ENCODE data around the gene CMPK2. TPM values are rescaled to one million over a fixed set of nuclear protein-coding genes. Genes with fewer than 3 reads are reported as not detected.

CMPK2 gene
- total and polyA plus RNA-seq, 9 of the 15 experiments (the other 6 are each of a cell fraction or from before 2014, with no cell fraction given): 2.6 to 10.5 (median 5.0) TPM

DNA sequence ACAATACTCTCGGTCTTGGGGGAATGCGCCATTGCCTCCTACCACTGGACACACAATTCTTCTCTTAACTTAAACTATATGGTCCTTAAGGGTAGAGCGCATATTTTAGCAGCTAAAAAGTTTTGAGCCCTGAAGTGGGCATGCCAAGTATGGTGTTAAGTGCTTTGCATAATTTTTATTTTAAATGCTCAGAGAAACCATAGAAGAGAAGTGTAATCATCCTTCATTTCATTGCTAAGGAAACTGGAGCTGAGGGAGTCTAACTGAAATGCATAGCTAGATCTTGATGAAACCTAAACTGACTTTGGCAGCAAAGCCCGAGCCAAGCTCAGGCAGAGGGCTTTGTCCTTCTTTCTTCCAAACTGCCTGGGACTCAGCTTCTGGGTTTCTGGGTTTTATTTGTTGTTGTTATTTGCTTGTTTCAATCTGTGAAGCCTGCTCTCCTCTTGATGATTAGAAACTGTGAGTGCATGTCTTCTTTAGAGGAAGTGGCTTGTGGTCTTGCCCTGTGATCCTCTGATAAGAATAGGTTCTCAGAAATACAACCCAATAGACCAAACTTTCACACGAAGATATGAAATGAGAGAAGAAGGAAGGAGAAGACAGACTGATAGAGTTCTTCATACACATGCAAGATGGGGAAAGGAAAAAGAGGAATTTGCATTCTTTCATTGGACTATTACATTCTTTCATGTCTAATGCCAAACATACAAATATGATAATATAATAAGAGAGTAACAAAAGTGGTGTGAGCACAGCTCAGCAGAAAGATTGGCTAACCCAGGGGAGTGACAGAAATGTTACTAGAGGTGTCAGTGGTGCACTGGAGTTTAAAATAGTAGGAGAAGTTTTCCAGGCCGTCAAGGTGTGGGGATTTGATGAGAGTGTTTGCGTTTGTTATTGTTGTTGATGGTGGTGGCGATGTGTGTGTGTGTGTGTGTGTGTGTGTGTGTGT is 44.0 kb upstream of the CMPK2 start (continued):
- TF ChIP-seq, protein P1, sequence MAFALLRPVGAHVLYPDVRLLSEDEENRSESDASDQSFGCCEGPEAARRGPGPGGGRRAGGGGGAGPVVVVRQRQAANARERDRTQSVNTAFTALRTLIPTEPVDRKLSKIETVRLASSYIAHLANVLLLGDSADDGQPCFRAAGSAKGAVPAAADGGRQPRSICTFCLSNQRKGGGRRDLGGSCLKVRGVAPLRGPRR (CRISPR knock-in tag; IDR thresholded peaks at IDR 0.05): no peak
- TF ChIP-seq ZC3H4 (CRISPR knock-in tag; IDR thresholded peaks at IDR 0.05; ENCODE audit: borderline replicate concordance): no peak
- no peak; the same call in 1 of the 2 replicates for TF ChIP-seq ZNF589 (CRISPR knock-in tag; IDR thresholded peaks at IDR 0.05; ENCODE audit: low read depth)
- TF ChIP-seq, protein P2, sequence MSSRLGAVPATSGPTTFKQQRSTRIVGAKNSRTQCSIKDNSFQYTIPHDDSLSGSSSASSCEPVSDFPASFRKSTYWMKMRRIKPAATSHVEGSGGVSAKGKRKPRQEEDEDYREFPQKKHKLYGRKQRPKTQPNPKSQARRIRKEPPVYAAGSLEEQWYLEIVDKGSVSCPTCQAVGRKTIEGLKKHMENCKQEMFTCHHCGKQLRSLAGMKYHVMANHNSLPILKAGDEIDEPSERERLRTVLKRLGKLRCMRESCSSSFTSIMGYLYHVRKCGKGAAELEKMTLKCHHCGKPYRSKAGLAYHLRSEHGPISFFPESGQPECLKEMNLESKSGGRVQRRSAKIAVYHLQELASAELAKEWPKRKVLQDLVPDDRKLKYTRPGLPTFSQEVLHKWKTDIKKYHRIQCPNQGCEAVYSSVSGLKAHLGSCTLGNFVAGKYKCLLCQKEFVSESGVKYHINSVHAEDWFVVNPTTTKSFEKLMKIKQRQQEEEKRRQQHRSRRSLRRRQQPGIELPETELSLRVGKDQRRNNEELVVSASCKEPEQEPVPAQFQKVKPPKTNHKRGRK (tag; IDR thresholded peaks at IDR 0.05): no peak
- no peak for TF ChIP-seq NFXL1 (CRISPR knock-in tag; IDR thresholded peaks at IDR 0.05)
- 0 out of 2 replicates have a peak, but pooled peaks have one; percentile 26 for TF ChIP-seq DMBX1 (CRISPR knock-in tag; IDR thresholded peaks at IDR 0.05; ENCODE audit: borderline replicate concordance)
- TF ChIP-seq MEF2D (tag; conservative IDR thresholded peaks at IDR 0.05; ENCODE audit: low read depth): 0 out of 2 replicates have a peak, but pooled peaks have one; percentile 62
- peak; percentile 61 for TF ChIP-seq MBD2 (IDR thresholded peaks at IDR 0.05; ENCODE audit: borderline replicate concordance, low read depth)
- peak; percentile 94 for TF ChIP-seq DPF2 (IDR thresholded peaks at IDR 0.05)
- no peak for TF ChIP-seq SRSF7 (optimal IDR thresholded peaks at IDR 0.05; ENCODE audit: low read depth, low read length)
- TF ChIP-seq DDX20 (tag; IDR thresholded peaks at IDR 0.05; ENCODE audit: low read depth): no peak
- TF ChIP-seq CREM (IDR thresholded peaks at IDR 0.05; ENCODE audit: low read depth): peak; percentile 57
- no peak for TF ChIP-seq ZNF586 (CRISPR knock-in tag; conservative IDR thresholded peaks at IDR 0.05)
- no peak for TF ChIP-seq ZNF644 (tag; IDR thresholded peaks at IDR 0.05; ENCODE audit: low read depth)
- peak; percentile 85 for TF ChIP-seq RNF2 (IDR thresholded peaks at IDR 0.05)
- peak; percentile 54 for TF ChIP-seq ETV5 (CRISPR knock-in tag; IDR thresholded peaks at IDR 0.05; ENCODE audit: low read depth)
- peak; percentile 69; the same call in 1 of the 2 replicates for TF ChIP-seq SMAD3 (CRISPR knock-in tag; conservative IDR thresholded peaks at IDR 0.05)
- peak; percentile 73 to 89 for TF ChIP-seq TRIM24 (IDR thresholded peaks at IDR 0.05)
- TF ChIP-seq EP300 (IDR thresholded peaks at IDR 0.05; ENCODE audit: low read length): peak; percentile 96
- no peak for TF ChIP-seq ATF4 (CRISPR knock-in tag; IDR thresholded peaks at IDR 0.05)
- peak; percentile 22 for TF ChIP-seq TAF9B (IDR thresholded peaks at IDR 0.05; ENCODE audit: partially characterized antibody)
- peak; percentile 71 for TF ChIP-seq JUND (IDR thresholded peaks at IDR 0.05; ENCODE audit: borderline replicate concordance, low read depth, low read length)
- TF ChIP-seq JUND (tag; IDR thresholded peaks at IDR 0.05; ENCODE audit: borderline replicate concordance, low read depth, low read length): peak; percentile 18; the same call in 1 of the 3 replicates
- TF ChIP-seq ZBTB49 (CRISPR knock-in tag; IDR thresholded peaks at IDR 0.05; ENCODE audit: borderline replicate concordance): no peak

Measured in K562 (cell line).